Right lobe of liver (tissue), 6 donors: ENCODE data around the gene TNFAIP8. TPM values are rescaled to one million over a fixed set of nuclear protein-coding genes. Genes with fewer than 3 reads are reported as not detected.

Experiments
- ATAC-seq, 4 donors: fragments of 200-7000 bp; cut with Tn5 transposase; one replicate each; pipeline ENCODE4 v1.9.1; 2020; ENCODE audit warnings: mild to moderate bottlenecking in 4 of 4, moderate library complexity in 4 of 4
- DNase-seq, 3 donors: peaks; one replicate each; pipeline ENCODE4 v3.0.0-alpha.2; 2020
- H3K27ac ChIP-seq, 3 donors: fragments of 200-600 bp; one replicate each; pipeline ENCODE4 v1.8.0; 2022
- H3K27me3 ChIP-seq, 2 donors: fragments of 200-600 bp; one replicate each; pipeline ENCODE4 v1.8.0; 2022
- H3K36me3 ChIP-seq, 4 donors: fragments of 200-600 bp; sonication (generic) in 1 of 4; one replicate each; pipeline versions ENCODE4 v1.5.1 to v1.8.0; 2017 to 2022; ENCODE audit warnings: control low read depth in 1 of 4
- H3K4me1 ChIP-seq, 4 donors: fragments of 200-600 bp; sonication (generic) in 1 of 4; one replicate each; pipeline versions ENCODE4 v1.5.1 to v1.8.0; 2017 to 2022; ENCODE audit warnings: control low read depth in 1 of 4
- H3K4me3 ChIP-seq, 3 donors: fragments of 200-600 bp; one replicate each; pipeline ENCODE4 v1.8.0; 2022
- H3K9me3 ChIP-seq, 4 donors: fragments of 200-600 bp; sonication (generic) in 1 of 4; one replicate each; pipeline versions ENCODE4 v1.5.1 to v1.8.0; 2017 to 2022; ENCODE audit warnings: control low read depth in 1 of 4
- POLR2A ChIP-seq: fragments of 450-650 bp; IDR thresholded peaks from one replicate; pipeline ENCODE4 v1.6.1; 2017; ENCODE audit warnings: antibody characterized with exemption, mild to moderate bottlenecking
- WGBS: methylation state at CpG from one replicate; pipeline ENCODE4 v1.1.6; 2018; ENCODE audit warnings: low coverage, low lambda C conversion rate; ENCODE audit not compliant: insufficient coverage; ENCODE audit errors: missing lambda C conversion rate; 5-methylcytosine and 5-hydroxymethylcytosine counted together
- intact Hi-C, 2 donors: fragments of 100-400 bp; cut with DNase I; formaldehyde crosslinking; loops; one replicate each; pipeline versions ENCODE4 v1.11.2 to v1.14.1; 2022
- total RNA-seq, 6 experiments: library from RNA; depleted of rRNA in 2 of 6; stranded (reverse); fragments of >200 nt in 2 of 6; fragmentation: NEBNext Ultra II Directional in 3 of 6; extraction: Animal tissue kit (Norgen Biotek cat#: 25700) in 3 of 6; gene quantifications; one replicate each; pipeline versions ENCODE4 v1.1.0 to v1.2.4, GENCODE V29; 2016 to 2023
- TF ChIP-seq, protein P1 (sequence below), 4 donors: fragments of 200-600 bp in 3 of 4; fragments of 450-650 bp in 1 of 4; IDR thresholded peaks; one replicate each; pipeline versions ENCODE4 v1.5.1 to v1.8.0; 2016 to 2022; ENCODE audit warnings: antibody characterized with exemption in 4 of 4, mild to moderate bottlenecking in 2 of 4
- donor health status: DM: no; HTN: yes; CAD: no.
- donor health status: DM: no; HTN: no; CAD: no.
- donor health status: DM: no; HTN: no; CAD: no.
- donor health status: DM: no; HTN: yes; CAD: no.
- donor health status: DM: no; HTN: yes; CAD: no.

The TNFAIP8 gene
- total RNA-seq, 6 experiments from 2014 or later, result 2.2 to 26.7 (median 5.4) TPM

GRCh38 chr5:119361594-119362125 lies 5.8 kb downstream of the TNFAIP8 start:
- no peak overlapping the region for H3K27ac ChIP-seq

DNA sequence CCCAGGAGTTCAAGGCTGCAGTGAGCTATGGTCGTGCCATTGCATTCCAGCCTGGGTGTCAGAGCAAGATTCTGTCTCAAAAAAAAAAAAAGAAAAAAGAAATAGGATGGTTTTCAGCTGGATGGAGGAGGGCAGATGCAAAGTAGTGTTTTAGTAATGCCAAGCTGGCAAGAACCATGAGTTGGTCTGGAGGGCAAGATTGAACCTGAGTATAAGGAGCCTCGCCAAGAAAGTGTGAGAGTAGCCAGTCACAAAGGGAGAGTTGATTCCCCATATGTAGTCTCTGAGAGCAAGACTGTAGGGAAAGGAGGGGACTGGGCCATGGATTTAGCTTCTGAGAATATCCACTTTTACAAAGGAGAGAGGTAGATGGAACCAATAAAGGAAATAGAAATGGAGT lies 6.9 kb downstream of the TNFAIP8 start:
- intact Hi-C loops, result no loop called here
- TF ChIP-seq, protein P1, sequence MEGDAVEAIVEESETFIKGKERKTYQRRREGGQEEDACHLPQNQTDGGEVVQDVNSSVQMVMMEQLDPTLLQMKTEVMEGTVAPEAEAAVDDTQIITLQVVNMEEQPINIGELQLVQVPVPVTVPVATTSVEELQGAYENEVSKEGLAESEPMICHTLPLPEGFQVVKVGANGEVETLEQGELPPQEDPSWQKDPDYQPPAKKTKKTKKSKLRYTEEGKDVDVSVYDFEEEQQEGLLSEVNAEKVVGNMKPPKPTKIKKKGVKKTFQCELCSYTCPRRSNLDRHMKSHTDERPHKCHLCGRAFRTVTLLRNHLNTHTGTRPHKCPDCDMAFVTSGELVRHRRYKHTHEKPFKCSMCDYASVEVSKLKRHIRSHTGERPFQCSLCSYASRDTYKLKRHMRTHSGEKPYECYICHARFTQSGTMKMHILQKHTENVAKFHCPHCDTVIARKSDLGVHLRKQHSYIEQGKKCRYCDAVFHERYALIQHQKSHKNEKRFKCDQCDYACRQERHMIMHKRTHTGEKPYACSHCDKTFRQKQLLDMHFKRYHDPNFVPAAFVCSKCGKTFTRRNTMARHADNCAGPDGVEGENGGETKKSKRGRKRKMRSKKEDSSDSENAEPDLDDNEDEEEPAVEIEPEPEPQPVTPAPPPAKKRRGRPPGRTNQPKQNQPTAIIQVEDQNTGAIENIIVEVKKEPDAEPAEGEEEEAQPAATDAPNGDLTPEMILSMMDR (IDR thresholded peaks at IDR 0.05), result no peak
- TF ChIP-seq POLR2A, result no peak
- WGBS, result 66% methylated on average over 2 of the region's 2 CpGs
- H3K4me1 ChIP-seq, result no peaks in the 10 kb centered on the region
- ATAC-seq, result no peak
- H3K27me3 ChIP-seq, result no peaks in the 10 kb centered on the region
- DNase-seq, result no peak
- no peaks in the 10 kb centered on the region for H3K36me3 ChIP-seq
- no peak overlapping the region for H3K4me3 ChIP-seq
- H3K9me3 ChIP-seq, result no peaks in the 10 kb centered on the region
- H3K27ac ChIP-seq, result no peak overlapping the region

More at GRCh38 chr5:119361594-119362125, 5.8 kb downstream of the TNFAIP8 start:
- peaks cover 0 to 5% (median 0%) of the 10 kb centered on the region in 4 donors for H3K4me1 ChIP-seq
- TF ChIP-seq, protein P1 (IDR thresholded peaks at IDR 0.05), result no peak
- no peak for TF ChIP-seq POLR2A
- no peaks in the 10 kb centered on the region for H3K36me3 ChIP-seq
- ATAC-seq (no peak), DNase-seq (no peak)
- H3K9me3 ChIP-seq, result no peaks in the 10 kb centered on the region
- intact Hi-C loops, result no loop called here
- H3K27me3 ChIP-seq, result no peaks in the 10 kb centered on the region
- 67% methylated on average over 1 of the region's 2 CpGs for WGBS
- H3K4me3 ChIP-seq, result no peak overlapping the region

- no peak for TF ChIP-seq POLR2A
- TF ChIP-seq, protein P1 (IDR thresholded peaks at IDR 0.05), result no peak
Observed at GRCh38 chr5:119363271-119363670, 7.5 kb downstream of the TNFAIP8 start.

GRCh38 chr5:119363936-119364335 lies 8.1 kb downstream of the TNFAIP8 start:
- no peak for TF ChIP-seq POLR2A
- TF ChIP-seq, protein P1 (IDR thresholded peaks at IDR 0.05), result no peak
- DNase-seq, result no peak
- Histone ChIP-seq H3K27ac (no peak overlapping the region), H3K4me1 (no peaks in the 10 kb centered on the region), H3K27me3 (no peaks in the 10 kb centered on the region), H3K9me3 (no peaks in the 10 kb centered on the region), H3K4me3 (no peak overlapping the region), H3K36me3 (no peaks in the 10 kb centered on the region)
- no peak for ATAC-seq
- 71% methylated on average over 1 of the region's 2 CpGs for WGBS
- intact Hi-C loops, result no loop called here

More at GRCh38 chr5:119363271-119363670, 7.5 kb downstream of the TNFAIP8 start:
- intact Hi-C loops, result no loop called here
- H3K4me3 ChIP-seq, result no peak overlapping the region
- no peaks in the 10 kb centered on the region for H3K27me3 ChIP-seq
- DNase-seq (no peak), ATAC-seq (no peak)
- H3K36me3 ChIP-seq, result no peaks in the 10 kb centered on the region
- no peak overlapping the region for H3K27ac ChIP-seq
- H3K9me3 ChIP-seq, result no peaks in the 10 kb centered on the region
- no peaks in the 10 kb centered on the region for H3K4me1 ChIP-seq
- 82% methylated on average over 2 of the region's 2 CpGs for WGBS
